Femur (tissue), 1 donor: Measurements from ENCODE around the gene IGSF9.

Experiments used
- DNase-seq: peaks from one replicate; pipeline ENCODE4 v3.0.0-alpha.2; 2017

The IGSF9 gene, protein sequence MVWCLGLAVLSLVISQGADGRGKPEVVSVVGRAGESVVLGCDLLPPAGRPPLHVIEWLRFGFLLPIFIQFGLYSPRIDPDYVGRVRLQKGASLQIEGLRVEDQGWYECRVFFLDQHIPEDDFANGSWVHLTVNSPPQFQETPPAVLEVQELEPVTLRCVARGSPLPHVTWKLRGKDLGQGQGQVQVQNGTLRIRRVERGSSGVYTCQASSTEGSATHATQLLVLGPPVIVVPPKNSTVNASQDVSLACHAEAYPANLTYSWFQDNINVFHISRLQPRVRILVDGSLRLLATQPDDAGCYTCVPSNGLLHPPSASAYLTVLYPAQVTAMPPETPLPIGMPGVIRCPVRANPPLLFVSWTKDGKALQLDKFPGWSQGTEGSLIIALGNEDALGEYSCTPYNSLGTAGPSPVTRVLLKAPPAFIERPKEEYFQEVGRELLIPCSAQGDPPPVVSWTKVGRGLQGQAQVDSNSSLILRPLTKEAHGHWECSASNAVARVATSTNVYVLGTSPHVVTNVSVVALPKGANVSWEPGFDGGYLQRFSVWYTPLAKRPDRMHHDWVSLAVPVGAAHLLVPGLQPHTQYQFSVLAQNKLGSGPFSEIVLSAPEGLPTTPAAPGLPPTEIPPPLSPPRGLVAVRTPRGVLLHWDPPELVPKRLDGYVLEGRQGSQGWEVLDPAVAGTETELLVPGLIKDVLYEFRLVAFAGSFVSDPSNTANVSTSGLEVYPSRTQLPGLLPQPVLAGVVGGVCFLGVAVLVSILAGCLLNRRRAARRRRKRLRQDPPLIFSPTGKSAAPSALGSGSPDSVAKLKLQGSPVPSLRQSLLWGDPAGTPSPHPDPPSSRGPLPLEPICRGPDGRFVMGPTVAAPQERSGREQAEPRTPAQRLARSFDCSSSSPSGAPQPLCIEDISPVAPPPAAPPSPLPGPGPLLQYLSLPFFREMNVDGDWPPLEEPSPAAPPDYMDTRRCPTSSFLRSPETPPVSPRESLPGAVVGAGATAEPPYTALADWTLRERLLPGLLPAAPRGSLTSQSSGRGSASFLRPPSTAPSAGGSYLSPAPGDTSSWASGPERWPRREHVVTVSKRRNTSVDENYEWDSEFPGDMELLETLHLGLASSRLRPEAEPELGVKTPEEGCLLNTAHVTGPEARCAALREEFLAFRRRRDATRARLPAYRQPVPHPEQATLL

DNA sequence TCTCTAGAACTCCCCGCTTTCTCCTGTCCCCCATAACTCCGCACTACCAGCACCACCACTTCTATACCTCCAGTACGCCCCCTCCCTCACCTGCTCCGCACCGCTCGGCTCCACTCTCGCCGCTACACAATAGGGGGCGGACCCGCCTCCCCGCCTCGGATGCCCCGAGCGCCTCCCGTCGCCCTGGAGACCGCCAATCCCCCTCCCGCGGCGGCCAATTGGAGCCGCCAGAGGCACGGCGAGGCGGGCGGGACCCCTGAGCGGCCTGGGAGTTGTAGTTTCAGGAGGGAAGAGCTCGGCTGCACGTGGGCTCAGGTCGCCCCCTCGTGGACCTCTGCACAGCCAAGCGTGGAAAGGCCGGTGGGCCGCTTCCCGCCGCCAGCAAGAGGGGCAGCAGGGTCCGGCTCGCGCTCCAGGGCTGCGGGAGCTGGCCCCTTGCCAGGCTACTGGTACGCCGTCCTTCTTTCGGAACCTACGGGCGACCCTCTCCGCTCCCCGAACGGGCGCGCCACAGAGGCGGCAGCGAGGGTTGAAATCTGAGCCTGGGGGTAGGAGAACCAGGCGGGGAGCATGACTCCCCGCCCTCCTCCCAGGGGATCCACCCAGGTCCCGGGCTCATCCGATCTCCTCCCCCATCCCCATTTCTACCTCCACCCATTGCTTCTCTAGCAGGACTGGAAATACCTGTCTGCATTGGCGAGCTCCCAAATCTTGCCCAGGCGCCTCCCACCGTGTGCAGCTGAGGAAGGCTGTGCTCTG lies at the start of gene IGSF9:
Gene IGSF9 (minus strand): TSS at position 131 of the 759 bp plus-strand sequence. CDS start 2,159 bp downstream, outside the sequence.
- peak; percentile 91 for DNase-seq

DNA sequence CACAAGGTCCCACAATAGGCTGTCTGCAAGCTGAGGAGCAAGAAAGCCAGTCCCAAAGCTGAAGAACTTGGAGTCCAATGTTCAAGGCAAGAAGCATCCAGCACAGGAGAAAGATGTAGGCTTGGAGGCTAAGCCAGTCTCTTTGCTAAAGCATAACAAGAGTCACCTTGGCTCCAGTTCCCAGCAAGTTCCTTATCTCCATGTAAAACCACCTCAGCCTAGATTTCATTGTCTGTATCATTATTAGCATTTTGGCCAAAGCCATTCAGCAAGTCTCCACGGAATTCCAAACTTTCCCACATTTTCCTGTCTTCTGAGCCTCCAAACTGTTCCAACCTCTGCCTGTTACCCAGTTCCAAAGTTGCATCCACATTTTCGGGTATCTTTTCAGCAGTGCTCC lies 49.5 kb upstream of the IGSF9 start:
- DNase-seq = no peak

DNA sequence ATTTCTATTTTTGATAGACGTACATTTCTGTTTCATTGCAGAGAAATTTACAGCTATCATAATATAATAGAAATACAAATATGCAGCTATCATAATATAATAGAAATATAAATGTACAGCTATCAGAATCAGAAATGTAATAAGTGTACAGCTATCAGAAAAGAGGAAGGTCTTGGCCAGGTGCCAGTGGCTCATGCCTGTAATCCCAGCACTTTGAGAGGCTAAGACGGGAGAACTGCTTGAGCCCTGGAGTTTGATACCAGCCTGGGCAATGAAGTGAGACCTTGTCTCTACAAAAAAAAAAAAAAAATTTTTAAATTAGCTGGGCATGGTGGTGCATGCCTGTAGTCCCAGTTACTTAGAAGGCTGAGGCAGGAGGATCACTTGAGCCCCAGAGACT lies 48.5 kb upstream of the IGSF9 start:
- no peak for DNase-seq

DNA sequence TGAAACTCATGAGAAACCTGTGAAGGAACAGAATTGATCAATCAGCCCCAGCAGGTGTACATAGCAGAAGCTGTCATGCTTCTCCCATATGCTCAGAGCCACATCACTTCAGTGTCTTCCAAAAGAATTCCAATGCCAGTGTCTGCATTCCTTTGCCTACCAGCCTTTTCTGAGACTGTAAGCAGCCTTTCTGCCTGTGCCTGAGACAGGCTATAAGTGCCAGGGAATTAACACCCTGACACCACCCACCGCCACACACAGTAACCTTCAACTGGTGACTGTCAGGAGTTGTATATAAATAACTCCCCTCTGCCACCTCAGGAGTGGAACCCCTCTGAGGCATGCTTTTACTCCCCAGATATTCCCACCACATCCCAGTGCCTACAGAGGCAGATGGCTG lies 46.7 kb upstream of the IGSF9 start:
- no peak for DNase-seq

DNA sequence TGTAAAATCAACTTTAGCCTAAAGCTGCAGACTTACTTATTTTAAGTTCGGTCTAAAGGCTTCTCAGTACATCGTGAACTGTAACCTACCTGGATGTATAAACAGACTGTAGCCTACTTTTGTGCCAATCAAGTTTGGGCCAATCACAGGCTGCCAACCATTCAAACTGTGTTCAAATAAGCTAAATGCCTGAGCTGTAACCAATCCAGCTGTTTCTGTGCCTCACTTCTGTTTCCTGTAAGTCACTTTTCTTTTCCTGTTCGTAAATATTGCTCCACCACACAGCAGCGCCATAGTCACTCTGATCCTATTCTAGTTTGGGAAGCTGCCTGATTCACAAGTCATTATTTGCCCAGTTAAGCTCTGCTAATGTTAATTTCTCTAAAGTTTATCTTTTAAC lies 46.1 kb upstream of the IGSF9 start:
- DNase-seq = no peak

DNA sequence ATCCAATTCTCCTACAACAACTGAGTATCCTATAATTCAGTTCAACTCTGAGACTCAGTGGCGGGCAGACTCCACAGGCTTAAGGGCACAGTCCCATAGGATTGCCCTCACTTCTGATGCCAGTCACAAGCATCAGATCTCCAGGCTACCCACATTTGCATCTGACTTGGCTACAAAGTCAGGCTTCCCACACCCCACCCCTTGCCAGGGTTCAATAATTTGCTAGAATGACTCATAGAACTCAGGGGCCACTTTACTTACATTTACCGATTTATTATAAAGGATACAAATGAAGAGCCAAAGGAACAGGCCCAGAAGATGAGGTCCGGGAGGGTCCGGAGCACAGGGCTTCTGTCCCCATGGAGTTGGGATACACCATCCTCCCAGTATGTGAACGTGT lies 44.6 kb upstream of the IGSF9 start:
- DNase-seq = no peak

DNA sequence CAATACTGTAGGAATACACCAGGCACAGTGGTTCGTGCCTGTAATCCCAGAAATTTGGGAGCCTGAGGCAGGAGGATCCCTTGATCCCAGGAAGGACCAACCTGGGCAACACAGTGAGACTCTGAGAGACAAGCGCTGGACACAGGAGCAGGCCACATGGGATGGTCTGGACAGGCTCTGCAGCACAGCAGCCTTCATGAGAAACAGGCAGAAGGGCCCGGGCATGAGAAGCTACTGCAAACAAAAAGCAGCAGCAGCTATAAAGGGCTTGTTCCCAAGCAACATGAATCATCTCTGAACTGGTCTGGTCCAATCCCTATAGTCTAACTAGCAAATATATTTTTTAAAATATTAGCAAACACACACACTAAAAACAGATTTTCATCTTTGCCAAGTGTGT lies 44.2 kb upstream of the IGSF9 start:
- DNase-seq = no peak

DNA sequence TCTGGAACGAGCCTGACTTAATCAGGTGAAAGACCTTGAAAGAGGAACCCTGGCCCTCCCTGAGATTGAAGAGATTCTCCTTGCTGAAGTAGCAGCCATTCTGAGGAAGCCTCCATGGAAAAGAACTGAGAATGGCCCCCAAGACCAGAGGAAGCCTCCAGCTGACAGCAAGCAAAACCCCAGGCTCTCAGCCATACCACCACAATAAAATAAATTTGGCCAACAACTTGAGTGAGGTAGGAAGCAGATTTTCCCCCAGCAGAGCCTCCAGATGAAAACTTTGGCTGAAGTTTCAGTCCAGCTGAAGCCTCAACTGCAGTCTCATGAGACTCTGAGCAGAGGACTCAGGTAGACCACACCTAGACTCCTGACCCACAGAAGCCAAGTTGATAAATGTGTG lies 42.6 kb upstream of the IGSF9 start:
- DNase-seq = no peak

DNA sequence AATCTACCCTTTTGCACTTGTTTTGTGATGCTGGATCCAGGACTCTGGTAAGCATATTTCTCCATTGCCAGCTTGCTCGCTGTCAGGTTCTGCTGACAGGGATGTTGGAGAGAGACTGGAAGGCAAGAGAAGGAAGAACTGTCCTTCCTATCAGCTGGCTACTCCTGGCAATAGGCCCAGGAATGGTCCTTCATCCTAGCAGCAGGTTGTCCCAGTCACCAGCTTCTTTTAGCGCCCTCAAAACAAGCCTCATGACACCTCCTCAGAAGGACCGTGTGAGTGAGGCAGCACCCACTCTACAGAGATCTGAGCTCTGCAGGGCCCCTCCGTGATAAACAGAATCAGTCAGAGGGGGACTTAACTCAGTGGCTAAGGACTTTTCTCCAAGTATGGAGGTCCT lies 41.8 kb upstream of the IGSF9 start:
- no peak for DNase-seq

DNA sequence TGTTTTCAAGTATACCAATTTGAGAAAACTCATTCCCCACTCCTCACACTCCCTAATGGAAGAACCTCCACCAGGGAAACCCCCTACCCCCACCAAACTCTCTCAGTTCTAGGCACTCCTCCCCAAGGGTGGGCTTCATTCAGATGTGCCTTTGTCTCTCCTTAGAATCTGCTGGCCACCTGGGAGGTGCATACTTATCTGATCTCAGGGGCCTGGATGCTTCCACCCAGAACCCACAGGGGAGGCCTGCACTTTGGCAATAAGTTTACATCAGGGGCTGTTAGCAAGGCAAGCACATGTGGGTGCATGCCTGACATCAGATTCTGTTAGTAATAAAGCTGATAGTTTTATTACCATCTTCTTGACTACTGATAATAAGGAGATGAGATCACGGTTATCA lies 41.1 kb upstream of the IGSF9 start:
- DNase-seq = no peak

DNA sequence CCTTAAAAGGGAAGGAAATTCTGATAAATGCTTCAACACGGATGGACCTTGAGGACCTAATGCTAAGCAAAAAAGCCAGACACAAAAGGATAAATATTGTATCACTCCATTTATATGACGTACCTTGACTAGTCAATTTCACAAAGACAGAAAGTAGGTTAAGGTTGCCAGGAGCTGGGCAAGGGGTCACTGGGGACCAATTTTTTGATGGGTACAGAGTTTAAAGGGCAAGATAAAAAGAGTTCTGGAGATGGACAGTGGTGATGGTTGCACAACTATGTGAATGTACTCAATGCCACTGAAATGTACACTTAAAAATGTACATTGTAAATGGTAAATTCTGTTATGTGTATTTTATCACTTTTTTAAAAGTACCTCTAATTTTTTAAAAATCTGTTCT lies 40.7 kb upstream of the IGSF9 start:
- DNase-seq = no peak

DNA sequence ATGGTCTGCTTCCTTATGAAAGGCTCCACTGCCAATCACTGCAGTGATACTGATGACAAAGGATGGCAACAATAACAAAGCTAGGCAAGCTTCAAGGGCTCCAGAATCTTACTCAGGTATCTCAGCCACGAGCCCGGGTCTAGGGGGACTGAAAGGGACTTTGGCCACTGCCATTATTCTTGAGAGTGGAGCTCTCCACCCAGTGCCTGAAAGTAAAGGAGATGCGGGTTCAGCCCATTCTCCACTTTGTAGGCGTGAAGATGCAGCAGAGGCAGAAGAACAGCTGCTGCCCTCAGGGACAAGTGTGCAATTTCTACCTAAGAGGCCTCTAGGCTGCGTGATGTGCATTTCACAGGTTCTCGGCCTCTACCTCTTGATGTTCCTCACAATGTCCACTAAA lies 40.1 kb upstream of the IGSF9 start:
- DNase-seq = no peak

DNA sequence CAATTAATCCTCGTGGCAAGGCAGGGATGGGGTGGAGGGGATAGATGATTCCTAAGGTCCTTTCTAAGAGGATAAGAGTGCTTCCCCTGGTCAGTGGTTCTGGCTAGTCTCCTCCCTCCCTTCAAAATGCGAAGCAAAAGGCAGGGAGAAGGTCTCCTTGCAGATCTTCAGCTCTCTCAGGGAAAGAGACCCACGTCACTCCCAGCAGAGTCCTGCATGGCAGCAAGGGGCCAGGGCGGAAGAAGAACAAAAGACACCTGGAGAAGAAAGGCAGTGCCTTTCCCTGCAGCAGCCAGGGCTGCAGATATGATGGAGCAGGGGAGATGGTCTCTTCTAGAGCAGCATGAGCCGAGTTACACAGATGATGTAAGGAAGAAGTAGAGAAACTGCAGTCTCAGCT lies 38.3 kb upstream of the IGSF9 start:
- DNase-seq = no peak

DNA sequence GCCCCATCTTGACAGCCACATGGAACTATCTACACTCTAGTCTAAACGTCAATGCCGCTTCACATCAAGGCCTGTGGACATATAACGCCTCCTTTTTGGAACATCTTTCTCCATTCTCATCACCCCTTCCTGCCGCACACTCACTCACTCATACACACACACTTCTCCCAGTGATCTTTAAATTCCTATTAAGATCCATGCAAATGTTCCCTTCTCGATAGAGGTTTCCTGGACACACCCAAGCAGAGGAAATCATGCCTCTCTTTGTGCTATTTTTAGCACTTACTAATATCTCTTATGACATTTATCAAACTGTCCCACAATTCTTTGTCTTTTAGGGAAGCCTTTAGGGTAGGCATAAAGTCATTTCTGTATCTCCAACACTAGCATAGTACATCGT lies 36.9 kb upstream of the IGSF9 start:
- no peak for DNase-seq

DNA sequence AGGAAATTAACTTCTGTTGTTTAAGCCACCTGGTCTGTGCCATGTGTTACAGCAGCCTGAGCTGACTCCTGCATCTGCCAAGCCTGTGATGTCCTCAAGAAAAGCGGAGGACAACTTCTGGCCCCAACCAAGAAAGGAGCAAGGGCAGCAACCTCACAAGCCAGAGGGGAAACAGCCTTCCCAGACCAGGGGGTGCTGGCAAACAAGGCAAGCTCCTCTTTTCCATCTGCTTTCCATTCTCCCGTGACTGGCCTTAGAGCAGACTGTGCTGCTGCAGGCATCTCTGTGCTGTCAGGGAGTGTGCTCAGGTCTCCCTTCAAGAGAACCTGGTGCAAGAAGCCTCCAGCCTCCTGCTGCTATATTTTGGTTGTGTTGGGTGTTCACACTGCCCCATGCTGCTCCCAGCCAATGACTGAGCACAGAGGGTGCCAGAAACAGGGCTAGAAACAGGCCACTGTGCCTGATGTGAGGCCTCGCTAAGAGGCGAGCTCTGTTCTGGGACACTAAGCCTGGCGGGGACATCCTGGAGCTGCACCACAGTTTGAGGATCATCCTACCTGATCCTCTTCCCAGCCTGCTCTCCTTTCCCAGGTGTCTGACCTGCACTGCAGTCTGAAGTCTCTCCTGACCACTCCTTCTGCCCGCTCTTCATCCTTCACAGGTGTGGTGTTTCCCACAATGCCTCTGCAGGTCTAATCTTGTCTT lies 36.1 kb upstream of the IGSF9 start:
- DNase-seq = no peak

DNA sequence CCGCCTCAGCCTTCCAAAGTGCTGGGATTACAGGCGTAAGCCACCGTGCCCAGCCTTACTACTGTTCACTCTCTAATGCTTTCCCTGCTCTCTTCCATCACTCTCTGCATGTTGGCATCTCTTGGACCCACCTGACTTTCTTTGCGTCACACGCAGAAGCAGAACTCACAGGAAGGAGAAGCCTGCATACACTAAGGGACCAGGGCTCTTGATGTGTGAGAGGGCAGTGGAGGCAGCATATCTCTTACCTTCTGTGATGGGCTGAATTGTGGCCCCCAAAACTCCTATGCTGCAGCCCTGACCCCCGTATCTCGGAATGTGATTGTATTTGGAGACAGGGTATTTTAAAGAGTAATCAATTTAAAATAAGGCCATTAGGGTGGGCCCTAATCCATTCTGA lies 35.4 kb upstream of the IGSF9 start:
- DNase-seq = no peak

DNA sequence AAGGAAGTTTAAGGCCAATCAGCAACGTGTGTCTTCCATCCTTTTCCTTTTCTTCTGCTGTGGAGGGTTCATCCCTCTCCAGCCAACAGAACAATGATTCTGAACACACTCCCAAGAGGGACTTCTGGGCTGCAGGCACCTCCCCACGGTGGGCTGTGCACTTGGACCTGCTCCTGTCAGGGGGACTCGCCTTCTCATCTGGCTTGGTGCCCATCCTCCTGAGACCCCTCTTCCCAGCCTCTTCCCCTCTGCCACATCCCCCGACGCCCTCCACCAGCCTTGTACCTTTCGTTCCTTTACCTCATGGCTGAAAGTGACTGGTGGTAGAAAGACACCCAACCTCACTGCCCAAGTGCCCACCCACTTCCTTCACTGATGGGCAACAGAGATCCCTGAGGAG lies 34.7 kb upstream of the IGSF9 start:
- no peak for DNase-seq

DNA sequence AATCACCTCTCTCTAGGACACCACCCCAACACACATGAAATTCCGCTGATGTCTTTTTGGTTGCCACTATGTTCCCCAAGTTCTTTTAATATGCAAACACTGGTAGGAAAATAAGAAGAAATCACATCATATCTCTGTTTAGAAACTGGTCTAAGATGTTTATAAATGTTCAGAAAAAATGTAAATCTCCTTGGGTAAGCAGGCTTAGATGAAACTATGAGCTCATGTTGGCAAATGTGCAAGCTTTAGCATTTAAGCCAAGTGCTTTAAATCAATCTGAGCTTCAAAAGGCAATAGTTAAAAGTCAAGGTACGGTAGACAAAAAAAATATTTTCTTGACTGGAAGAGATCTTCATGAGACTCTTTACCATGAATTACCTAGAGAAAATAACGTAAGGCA lies 33.8 kb upstream of the IGSF9 start:
- no peak for DNase-seq

DNA sequence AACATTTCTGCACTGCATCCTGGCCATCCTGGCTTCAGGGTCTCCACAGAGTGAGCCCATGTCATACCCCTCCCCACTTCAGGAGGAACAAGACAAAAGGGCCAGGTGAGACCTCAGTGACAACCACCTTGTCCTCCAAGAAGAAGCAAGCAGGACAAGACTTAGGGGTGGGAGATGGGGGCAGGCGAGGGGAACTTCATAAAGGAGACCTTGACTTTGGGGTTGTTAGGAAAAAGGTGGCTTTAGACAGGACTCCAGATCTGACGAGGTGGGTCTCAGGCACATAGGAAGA lies 32.6 kb upstream of the IGSF9 start:
- no peak for DNase-seq

DNA sequence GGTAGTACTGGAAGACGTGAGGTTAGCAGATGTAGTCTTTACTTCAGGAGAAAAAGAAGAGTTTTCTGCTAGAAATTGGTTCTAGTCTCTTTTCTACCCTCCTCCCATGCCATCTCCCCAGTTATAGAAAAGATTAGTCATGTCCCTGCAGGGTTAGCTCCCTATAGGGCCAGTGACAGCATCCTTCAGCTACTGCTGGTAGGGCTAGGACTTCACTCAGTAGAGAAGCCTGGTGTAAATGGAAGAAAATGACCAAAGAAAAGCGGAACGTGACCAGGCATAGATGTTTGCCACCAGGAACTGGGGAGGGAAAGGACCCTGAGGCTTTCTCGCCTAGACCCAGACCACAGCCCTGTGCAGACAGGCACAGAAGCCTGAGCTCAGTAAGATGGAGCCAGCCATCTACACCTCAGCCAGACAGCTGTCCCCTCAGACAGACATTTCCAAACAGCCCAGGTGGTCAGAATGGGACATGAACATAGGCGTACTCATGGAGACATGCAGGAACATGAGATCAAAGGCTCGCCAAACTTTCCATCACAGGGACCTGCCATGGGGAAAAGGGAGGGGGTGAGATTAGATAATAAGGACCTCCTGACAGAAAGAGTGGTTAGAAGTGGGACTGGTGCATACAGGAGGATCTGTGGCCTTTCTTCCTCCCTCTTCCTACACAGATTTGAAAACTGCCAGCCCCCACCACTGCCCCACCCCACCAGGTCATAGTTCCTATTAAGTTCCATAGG lies 32.1 kb upstream of the IGSF9 start:
- no peak for DNase-seq

DNA sequence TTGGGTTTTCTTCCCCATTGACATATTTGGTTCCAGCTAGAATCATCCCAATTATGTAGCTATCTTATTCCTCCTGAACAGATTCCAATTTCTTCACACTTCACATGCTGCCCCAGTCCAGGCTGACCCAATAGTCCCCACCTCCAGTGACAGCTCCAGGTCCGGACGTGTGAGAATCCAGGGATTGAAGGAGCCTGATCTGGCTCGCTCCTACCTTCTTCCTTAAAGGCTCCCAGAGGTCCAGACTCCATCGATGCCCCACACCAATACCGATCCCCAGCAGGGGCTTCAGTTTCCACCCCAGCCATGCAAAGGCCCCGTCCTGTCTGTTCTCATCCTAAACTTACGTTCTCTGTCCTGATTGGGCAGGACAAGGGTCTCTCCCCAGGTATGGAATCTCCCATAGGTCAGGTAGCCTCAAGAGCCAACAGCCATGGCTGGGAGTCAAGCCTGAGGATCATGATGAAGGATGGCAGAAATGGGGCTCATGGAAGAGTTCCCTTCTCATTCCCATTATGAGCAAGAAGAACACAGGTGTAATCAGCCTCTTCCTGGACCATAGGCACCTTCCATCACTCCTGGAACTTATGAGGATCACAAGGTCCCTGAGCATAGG lies 29.0 kb upstream of the IGSF9 start:
- no peak for DNase-seq
